K562 treated with DMSO at 1 percent for 12 hours (cell line): ENCODE measurements around the gene SLC23A1. TPM values are rescaled to one million over a fixed set of nuclear protein-coding genes. Genes with fewer than 3 reads are reported as not detected.

Experiments
- total RNA-seq: library from RNA; unstranded; fragments of 300-600 nt; gene quantifications from 2 replicates; pipeline ENCODE4 v1.2.3, GENCODE V29; 2022; ENCODE audit not compliant: insufficient read depth

The SLC23A1 gene
- total RNA-seq, result not detected in 2 replicates

DNA sequence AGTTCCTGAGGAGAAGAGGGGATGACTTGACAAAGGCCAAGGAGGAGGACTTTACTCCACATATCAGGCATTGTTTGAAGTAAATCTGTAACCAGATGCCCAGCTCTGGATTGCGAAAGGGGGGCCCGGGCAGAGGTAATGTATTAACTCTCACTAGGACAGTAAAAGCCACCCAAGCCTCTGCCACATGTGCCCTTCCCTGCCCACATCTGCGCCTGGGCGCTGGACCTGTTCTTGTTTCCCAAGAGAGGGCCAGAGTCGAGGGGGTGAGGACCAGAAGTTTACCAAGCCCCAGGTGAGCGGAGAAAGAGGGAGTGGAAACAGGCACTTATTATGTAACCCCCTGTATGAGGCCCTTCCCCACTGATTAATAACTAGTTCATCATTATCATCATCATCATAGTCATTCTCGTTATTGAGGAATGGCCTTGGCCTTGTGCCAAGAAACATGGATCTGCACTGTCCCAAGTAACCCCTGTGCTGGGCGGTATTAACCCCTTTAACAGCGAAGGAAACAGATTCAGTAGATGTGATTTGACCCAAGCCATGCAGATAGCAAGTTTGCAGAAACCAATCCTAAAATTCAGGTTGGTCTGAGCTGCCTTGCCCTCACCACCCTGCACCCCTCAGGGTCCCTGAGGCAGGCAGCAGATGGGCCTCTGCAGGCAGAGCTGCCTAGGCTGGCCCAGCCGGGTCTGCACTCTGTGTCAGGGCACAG lies at the start of gene SLC23A1:
SLC23A1 (minus strand) TSS at position 23 of the 718 bp plus-strand sequence. CDS start 44 bp downstream, outside the sequence.

DNA sequence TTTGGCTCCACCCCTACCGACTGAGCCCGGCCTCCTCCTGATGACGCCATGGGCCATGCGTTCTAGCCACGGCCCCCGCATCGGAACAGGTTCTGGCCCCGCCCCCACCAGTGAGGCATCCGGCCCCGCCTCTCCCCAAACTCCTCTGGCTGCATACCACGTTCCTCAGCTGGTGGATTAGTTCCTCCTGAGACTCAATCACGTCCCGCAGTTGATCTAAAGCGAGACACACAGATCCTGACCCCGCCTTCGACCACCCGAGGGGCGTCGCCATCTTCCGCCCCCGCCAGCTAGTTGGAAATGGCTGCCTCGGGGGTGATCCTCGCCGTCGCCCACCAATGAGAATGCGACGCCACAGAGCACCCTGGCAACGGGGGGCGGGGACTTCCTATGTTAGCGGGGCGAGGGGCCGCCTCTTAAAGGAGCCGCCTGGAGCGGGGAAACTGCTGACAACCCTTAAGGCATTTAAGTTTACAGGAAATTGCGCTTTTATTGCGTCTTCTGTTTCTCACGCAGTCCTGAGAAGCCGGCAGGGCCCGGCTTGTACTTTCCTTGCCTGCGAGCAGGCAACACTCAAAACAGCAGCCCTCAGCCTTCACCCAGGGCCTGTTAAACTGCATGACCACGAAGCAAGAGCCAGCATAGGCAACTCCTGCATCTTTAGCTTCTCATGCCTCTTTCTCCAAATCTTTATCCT lies 20.8 kb upstream of the SLC23A1 start, which contains the start of gene SPATA24:
SPATA24 (minus strand) TSS at position 303 of the 697 bp plus-strand sequence; CDS start at position 274, 29 bp downstream.

DNA sequence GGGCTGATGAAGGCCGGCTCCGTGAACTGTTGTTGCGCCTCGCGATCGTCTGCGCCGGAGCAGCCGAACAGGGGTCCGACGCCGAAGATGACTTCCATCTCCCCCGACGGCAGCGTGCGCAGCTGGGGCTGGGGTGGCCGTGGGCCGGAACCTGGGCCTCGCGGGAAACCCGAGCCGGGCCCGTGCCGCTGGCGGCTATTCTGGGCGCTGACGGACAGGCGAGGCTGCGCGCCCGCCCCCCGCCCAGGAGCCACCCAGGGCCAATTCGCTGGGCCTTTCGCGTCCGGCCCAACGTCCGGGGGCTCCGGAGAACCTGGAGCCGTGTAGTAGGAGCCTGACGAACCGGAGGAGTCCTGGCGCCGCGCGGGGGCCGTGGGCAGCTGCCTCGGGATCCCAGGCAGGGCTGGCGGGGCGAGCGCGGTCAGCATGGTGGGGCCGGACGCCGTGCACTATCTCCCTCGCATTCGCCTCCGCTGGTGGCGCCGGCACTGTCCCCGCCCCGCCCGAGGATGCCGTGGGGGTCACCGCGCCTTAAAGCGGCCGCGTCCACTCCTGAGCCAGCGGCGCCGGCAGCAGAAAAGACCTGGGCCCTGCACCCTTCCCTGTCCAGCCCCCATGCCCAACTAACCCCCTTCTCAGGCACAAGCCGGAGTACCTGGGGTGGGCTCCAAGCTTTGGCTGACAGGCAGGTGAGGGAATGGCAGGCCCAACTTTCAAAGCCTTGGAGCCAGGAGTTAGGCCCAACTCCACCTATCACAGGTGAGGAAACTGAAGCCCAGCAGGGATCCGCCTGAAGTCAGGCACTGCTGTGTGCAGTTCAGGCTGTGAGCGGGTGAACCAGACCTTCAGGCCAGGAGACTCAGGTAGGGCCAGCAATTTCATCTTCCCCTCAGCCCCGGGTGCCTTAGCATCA lies 11.8 kb upstream of the SLC23A1 start, which contains the start of gene PROB1:
PROB1 (minus strand) TSS at position 451 of the 913 bp plus-strand sequence; CDS start at position 428, 23 bp downstream.

DNA sequence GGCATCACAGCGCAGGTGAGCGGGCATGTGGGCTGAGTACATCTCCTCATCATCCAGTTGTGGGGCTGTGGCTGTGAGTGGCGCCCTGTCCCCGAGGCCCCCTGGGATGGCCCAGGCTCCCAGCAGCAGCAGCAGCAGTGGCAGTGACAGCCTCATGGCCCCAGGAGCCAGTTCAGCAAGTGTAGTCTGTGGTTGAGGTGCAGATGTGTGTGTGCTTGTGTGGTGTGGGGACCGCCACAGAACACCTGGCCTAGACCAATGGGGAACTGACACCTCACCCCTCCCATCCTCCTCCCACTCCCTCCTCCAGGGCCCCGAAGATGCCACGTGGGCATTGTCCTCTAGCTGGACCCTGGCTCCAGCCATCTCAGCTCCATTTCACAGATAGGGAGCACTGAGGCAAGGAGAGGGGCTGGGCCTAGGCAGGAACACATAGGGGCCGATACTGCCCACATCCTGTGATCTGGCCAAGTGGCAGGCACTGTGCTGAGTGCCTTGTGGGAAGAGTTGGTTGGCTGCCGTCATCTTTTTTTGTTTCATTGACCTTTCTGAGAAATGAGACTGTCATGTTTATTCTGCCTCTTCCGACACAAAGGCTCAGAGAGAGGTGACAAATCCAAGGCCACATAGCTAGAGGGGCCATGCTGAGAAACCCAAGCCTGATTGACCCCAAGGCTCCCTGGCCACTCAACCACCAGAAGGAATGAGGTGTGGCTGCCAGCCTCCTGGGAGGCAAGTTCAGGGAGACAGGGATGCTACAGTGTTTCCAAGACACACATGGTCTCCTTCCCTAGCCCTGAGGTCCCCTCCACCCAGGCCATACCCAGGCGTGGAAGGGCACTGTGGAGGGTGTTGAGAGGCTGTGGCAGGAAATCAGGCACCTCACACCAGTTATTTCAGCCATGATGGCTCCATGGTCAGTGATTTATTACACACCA lies 6.9 kb upstream of the SLC23A1 start, which contains the start of gene MZB1:
MZB1 (minus strand) TSS at position 213 of the 938 bp plus-strand sequence; CDS start at position 156, 57 bp downstream.

DNA sequence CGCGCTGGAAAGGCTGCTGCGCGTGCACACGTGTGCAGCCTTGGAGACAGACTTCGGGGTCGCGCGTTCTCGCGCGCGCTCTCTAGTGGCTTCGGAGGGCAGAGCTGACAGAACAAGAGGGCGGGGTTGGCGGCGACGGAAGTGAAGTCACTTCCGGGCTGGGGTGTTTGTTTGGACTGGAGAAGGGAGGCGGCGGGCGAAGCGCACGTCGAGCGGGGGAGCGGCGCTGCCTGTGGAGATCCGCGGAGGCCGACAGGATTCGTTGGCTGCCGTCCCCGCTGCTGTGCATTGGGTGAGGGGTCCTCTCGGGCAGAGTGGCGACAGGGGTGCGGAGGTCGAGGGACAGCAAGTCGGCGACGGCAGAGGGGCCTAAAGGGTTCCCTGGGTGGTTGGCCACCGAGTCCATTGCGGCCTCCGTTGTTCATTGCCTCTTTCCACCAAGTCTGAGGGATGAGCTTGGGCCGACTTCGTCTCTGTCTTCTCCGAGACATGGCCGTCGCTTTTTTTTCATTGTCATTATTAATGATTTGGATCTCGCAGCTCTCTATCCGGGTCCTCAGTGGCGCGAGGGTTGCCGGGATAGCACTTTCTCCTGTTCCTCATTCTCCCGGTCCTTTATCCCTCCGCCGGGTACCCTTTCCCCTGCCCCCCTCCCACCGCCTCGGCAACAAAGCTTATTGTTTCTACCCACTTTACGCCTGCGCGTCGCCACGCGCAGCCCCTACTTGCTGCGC lies 41.2 kb downstream of the SLC23A1 start, which contains the start of gene PAIP2:
PAIP2 (plus strand) TSS at position 166 of the 734 bp plus-strand sequence. CDS start 21,931 bp downstream, outside the sequence.

Other genes starting within 250 kb of the SLC23A1 start
- gene SIL1, start 184.9 kb downstream of the SLC23A1 start, total RNA-seq, result 33.9 and 37.7 TPM in 2 replicates
- 62.3 and 136 TPM in 2 replicates for gene MATR3, start 89.6 kb downstream of the SLC23A1 start, total RNA-seq
- 81.2 and 128 TPM in 2 replicates for gene PAIP2, start 41.4 kb downstream of the SLC23A1 start, total RNA-seq
- gene MZB1, start 6.6 kb upstream of the SLC23A1 start, total RNA-seq, result not detected in 2 replicates
- 1.5 and 3.0 TPM in 2 replicates for gene PROB1, start 11.8 kb upstream of the SLC23A1 start, total RNA-seq
- gene SPATA24, start 20.8 kb upstream of the SLC23A1 start, total RNA-seq, result 9.5 TPM in 1 of 2 replicates, not detected in the other
- 3.1 and 3.4 TPM in 2 replicates for gene DNAJC18, start 56.2 kb upstream of the SLC23A1 start, total RNA-seq
- not detected in 2 replicates for gene ECSCR, start 79.4 kb upstream of the SLC23A1 start, total RNA-seq
- not detected in 2 replicates for gene SMIM33, start 87.7 kb upstream of the SLC23A1 start, total RNA-seq
- 62.4 and 97.5 TPM in 2 replicates for gene STING1, start 99.5 kb upstream of the SLC23A1 start, total RNA-seq
- 114 and 124 TPM in 2 replicates for gene UBE2D2, start 178.0 kb upstream of the SLC23A1 start, total RNA-seq